Lower leg skin (tissue), 3 donors: ENCODE measurements around the gene INHBC.
A peak's percentile ranks its signal among the peaks of the same experiment; 100 is the strongest.

Experiments used
- CTCF ChIP-seq, 3 donors: fragments of 450-650 bp; IDR thresholded peaks; one replicate each; pipeline ENCODE4 v1.5.1; 2016; ENCODE audit warnings: antibody characterized with exemption in 3 of 3, mild to moderate bottlenecking in 3 of 3, moderate library complexity in 2 of 3
- POLR2A ChIP-seq, 2 donors: fragments of 450-650 bp; IDR thresholded peaks; one replicate each; pipeline ENCODE4 v1.6.1; 2016 to 2017; ENCODE audit warnings: antibody characterized with exemption in 2 of 2, mild to moderate bottlenecking in 1 of 2, moderate library complexity in 1 of 2

GRCh38 chr12:57459055-57459749, 24.6 kb downstream of the INHBC start:
- TF ChIP-seq CTCF (IDR thresholded peaks at IDR 0.05): peak in 1 of 3 donors; percentile 98
- TF ChIP-seq POLR2A (IDR thresholded peaks at IDR 0.05): no peak
